ENCODE data around the gene SGTA. TPM values are rescaled to one million over a fixed set of nuclear protein-coding genes. Genes with fewer than 3 reads are reported as not detected.

Gene SGTA
- total RNA-seq, 4 donors from 2014 or later, result 32.7 to 50.4 (median 36.7) TPM

GRCh38 chr19:2756921-2757881 lies 25.9 kb downstream of the SGTA start:
- DNase-seq (ENCODE audit: low spot score) (no peak), ATAC-seq (ENCODE audit: low FRiP score) (no peak)
- no peak for TF ChIP-seq CTCF (IDR thresholded peaks at IDR 0.05)

- DNase-seq (ENCODE audit: low spot score), result no peak
- TF ChIP-seq CTCF (IDR thresholded peaks at IDR 0.05), result no peak
- no peak for ATAC-seq (ENCODE audit: low FRiP score)
Measured at GRCh38 chr19:2756477-2756876, 26.6 kb downstream of the SGTA start.

DNA sequence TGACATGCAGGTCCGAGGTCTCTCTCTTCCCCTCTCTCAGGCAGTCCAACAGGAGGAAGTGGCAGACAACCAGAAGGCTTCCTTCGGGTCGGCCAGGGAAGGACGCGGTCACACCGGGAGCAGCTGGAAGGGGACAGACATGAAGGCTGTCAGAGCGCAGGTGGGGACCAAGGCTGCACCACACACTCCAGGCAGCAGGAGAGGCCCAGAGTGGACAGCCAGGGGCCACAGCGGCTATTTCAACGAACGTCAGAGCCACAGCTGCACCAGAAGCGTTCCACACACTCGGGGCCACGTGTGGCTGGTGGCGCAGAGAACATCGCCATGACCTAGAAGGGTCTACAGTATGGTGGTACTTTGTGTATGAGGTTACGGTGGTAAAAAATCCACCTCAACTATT lies 27.3 kb downstream of the SGTA start:
- ATAC-seq (ENCODE audit: low FRiP score) (no peak), DNase-seq (ENCODE audit: low spot score) (no peak)
- TF ChIP-seq CTCF (IDR thresholded peaks at IDR 0.05), result no peak

- DNase-seq (ENCODE audit: low spot score), result no peak
- TF ChIP-seq CTCF (IDR thresholded peaks at IDR 0.05), result no peak
- no peak for ATAC-seq (ENCODE audit: low FRiP score)
Measured at GRCh38 chr19:2755448-2755705, 27.7 kb downstream of the SGTA start.

DNA sequence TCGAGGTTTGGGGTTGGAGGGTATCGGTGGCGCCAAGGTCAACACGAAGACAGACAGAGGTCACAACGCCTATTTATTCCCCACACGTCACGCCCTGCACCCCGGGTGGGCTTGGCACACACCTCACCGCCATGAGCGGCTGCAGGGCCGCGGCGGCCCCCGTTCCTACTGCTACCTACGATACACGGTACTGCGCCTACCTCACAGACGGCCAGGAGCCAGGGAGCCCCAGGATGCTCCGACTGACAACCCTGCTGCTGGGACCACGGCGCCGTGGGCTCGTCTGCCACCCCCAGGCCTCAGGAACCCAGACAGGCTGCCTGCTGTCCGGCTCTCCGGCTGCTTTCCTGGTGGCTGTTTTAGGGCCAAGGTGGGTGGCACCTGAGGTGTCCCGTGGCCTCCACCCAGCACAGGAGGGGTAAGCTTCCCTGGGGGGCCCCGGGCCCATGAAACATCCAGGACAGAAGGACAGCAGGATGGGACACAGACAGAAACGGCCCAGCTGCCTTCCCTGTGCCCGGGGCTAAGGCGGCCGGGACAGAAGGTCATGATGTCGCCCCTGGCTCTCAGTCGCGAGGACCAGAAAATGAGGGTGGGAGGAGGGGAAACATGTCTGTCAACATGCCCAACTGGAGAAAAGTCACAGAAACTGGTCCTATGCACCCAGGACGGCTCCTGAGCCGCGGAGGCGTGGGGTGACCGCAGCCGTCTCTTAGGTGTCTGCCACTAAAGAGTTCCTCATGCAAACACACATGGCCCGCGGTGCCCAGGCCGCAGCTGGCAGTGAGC lies 28.2 kb downstream of the SGTA start:
- TF ChIP-seq CTCF (IDR thresholded peaks at IDR 0.05), result no peak
- ATAC-seq (ENCODE audit: low FRiP score) (no peak), DNase-seq (ENCODE audit: low spot score) (no peak)

DNA sequence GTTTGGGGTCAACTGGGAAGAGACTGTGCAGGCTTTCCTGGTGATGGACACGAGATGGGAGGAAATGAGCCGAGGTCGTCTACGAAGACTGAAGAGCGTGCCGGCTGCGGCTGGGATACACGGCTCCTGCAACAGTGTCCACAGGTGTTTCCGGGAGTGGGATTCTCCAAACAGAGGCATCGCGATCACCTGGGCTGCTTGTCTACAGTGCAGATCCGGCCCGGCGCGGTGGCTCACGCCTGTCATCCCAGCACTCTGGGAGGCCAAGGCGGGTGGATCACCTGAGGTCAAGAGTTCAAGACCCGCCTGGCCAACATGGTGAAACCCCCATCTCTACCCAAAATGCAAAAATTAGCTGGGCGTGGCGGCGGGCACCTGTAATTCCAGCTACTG lies 31.6 kb downstream of the SGTA start:
- DNase-seq (ENCODE audit: low spot score) (no peak), ATAC-seq (ENCODE audit: low FRiP score) (no peak)
- no peak for TF ChIP-seq CTCF (IDR thresholded peaks at IDR 0.05)
